PFSK-1 (cell line): Measurements from ENCODE around the gene GOLGA6A.

Source experiments
- FOXP2 ChIP-seq: optimal IDR thresholded peaks from 2 replicates; pipeline ENCODE3; 2011; ENCODE audit warnings: borderline replicate concordance, control low read depth, inconsistent platforms; ENCODE audit not compliant: insufficient read depth; ENCODE audit errors: extremely low read length, extremely low read depth
- POLR2AphosphoS5 ChIP-seq: IDR thresholded peaks from 2 replicates; pipeline ENCODE4 v1.6.1; 2012; ENCODE audit warnings: low read depth, mild to moderate bottlenecking, control low read depth, low read length, moderate library complexity
- SIN3A ChIP-seq: IDR thresholded peaks from 2 replicates; pipeline ENCODE4 v1.6.1; 2012; ENCODE audit warnings: mild to moderate bottlenecking, low read length, moderate library complexity, borderline replicate concordance; ENCODE audit not compliant: insufficient read depth
- TAF1 ChIP-seq: IDR thresholded peaks from 2 replicates; pipeline ENCODE4 v1.6.1; 2012; ENCODE audit warnings: low read length, control low read depth, borderline replicate concordance; ENCODE audit not compliant: insufficient read depth
- TF ChIP-seq, protein P1 (sequence below), 2 experiments: IDR thresholded peaks; 2 replicates each; pipeline versions ENCODE4 v1.6.1 to v1.8.0; 2011 to 2012; ENCODE audit warnings: low read depth in 2 of 2, low read length in 2 of 2, control low read depth in 1 of 2, inconsistent platforms in 1 of 2, mild to moderate bottlenecking in 1 of 2, moderate library complexity in 1 of 2; ENCODE audit not compliant: insufficient read depth in 1 of 2

GOLGA6A gene

DNA sequence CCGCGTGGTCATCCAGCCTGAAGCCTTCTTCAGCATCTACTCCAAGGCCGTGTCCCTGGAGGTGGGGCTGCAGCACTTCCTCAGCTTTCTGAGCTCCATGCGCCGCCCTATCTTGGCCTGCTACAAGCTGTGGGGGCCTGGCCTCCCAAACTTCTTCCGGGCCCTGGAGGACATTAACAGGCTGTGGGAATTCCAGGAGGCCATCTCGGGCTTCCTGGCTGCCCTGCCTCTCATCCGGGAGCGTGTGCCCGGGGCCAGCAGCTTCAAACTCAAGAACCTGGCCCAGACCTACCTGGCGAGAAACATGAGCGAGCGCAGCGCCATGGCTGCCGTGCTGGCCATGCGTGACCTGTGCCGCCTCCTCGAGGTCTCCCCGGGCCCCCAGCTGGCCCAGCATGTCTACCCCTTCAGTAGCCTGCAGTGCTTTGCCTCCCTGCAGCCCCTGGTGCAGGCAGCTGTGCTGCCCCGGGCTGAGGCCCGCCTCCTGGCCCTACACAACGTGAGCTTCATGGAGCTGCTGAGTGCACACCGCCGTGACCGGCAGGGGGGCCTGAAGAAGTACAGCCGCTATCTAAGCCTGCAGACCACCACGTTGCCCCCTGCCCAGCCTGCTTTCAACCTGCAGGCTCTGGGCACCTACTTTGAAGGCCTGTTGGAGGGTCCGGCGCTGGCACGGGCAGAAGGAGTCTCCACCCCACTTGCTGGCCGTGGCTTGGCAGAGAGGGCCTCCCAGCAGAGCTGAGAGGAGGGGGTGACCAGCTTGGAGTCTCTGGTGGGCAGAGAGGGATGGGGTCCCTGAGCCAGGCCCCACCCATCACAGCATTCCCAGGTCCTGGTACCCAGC, 37.9 kb downstream of the GOLGA6A start:
- TF ChIP-seq TAF1 = no peak
- no peak for TF ChIP-seq FOXP2
- no peak for TF ChIP-seq SIN3A
- TF ChIP-seq, protein P1, sequence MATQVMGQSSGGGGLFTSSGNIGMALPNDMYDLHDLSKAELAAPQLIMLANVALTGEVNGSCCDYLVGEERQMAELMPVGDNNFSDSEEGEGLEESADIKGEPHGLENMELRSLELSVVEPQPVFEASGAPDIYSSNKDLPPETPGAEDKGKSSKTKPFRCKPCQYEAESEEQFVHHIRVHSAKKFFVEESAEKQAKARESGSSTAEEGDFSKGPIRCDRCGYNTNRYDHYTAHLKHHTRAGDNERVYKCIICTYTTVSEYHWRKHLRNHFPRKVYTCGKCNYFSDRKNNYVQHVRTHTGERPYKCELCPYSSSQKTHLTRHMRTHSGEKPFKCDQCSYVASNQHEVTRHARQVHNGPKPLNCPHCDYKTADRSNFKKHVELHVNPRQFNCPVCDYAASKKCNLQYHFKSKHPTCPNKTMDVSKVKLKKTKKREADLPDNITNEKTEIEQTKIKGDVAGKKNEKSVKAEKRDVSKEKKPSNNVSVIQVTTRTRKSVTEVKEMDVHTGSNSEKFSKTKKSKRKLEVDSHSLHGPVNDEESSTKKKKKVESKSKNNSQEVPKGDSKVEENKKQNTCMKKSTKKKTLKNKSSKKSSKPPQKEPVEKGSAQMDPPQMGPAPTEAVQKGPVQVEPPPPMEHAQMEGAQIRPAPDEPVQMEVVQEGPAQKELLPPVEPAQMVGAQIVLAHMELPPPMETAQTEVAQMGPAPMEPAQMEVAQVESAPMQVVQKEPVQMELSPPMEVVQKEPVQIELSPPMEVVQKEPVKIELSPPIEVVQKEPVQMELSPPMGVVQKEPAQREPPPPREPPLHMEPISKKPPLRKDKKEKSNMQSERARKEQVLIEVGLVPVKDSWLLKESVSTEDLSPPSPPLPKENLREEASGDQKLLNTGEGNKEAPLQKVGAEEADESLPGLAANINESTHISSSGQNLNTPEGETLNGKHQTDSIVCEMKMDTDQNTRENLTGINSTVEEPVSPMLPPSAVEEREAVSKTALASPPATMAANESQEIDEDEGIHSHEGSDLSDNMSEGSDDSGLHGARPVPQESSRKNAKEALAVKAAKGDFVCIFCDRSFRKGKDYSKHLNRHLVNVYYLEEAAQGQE (IDR thresholded peaks at IDR 0.05; ENCODE audit: insufficient read depth in 1 of 2, low read depth in 2 of 2, low read length in 2 of 2) = no peak
- no peak for TF ChIP-seq POLR2AphosphoS5

GRCh38 chr15:74043425-74044266, 38.7 kb downstream of the GOLGA6A start:
- TF ChIP-seq, protein P1 (IDR thresholded peaks at IDR 0.05; ENCODE audit: insufficient read depth in 1 of 2, low read depth in 2 of 2, low read length in 2 of 2) = no peak
- TF ChIP-seq POLR2AphosphoS5 (no peak), FOXP2 (no peak), SIN3A (no peak), TAF1 (no peak)

DNA sequence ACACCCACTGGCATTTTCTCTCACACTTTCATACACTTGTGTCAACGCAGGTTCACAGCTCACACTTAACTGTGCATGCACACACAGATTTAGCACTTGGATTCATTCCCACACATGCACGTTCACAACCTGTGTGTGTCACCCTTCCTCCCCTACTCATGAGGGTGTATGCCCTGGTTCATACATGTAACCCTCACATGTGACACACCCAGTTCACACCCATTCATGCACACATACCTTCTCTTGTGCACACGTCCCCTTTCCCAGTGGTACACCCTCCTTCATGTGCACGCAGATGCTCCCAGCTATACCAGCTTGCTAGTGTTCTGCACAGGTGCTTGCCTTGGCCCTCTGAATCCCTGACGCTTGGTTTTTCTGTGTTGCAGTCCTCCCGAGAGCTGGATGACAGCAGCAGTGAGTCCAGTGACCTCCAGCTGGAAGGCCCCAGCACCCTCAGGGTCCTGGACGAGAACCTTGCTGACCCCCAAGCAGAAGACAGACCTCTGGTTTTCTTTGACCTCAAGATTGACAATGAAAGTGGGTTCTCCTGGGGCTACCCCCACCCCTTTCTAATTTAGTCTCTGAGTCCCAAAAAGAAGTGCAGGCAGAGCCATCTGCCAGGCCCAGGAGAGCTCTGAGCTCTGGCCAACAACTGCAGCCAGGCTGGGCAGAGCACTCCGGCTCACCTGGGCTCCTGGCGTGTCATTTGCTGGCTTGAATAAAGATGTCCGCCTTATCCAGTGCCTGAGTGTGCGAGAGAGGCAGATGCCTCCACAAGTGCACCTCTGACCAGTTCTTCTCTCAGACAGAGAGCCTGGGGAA, 39.5 kb downstream of the GOLGA6A start:
- TF ChIP-seq, protein P1 (IDR thresholded peaks at IDR 0.05; ENCODE audit: insufficient read depth in 1 of 2, low read depth in 2 of 2, low read length in 2 of 2) = no peak
- no peak for TF ChIP-seq SIN3A

DNA sequence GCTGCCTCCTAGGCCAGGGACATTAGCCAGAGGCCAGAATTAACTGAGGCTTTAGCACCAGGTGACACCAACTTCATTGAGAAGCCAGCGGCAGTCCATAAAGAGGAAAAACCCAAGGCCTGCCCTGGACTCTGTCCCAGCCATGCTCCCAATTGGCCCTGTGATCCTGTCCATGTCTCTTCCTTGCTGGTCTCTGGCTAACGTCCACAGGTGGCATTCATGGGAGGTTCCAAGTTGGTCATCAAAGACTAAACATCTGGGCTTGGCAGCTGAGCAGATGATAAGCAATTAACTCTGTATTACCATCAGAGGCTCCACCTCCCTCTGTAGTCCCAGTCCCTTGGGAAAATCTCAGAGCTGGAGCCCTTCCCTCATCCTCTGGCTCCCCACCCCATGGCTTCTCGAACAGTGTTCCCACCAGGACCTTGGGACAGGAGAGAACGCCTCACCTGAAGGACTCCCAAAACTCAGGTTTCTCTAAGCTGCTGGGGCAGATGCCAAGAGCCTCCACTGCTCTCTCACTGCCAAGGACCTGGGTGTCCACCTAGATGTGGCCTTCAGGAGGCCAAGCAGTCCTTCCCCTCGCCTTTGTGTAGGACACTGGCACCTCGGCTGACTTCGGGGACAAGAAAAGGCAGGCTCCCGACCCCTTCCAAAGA, 40.4 kb downstream of the GOLGA6A start:
- no peak for TF ChIP-seq SIN3A
- TF ChIP-seq POLR2AphosphoS5 = no peak
- no peak for TF ChIP-seq TAF1
- TF ChIP-seq, protein P1 (IDR thresholded peaks at IDR 0.05; ENCODE audit: insufficient read depth in 1 of 2, low read depth in 2 of 2, low read length in 2 of 2) = no peak
- no peak for TF ChIP-seq FOXP2
